ENCODE results near the gene PDIA5. TPM values are rescaled to one million over a fixed set of nuclear protein-coding genes. Genes with fewer than 3 reads are reported as not detected.

Gene PDIA5
- total and polyA plus RNA-seq, 2 of the 4 experiments (the other 2 are of a cell fraction): 19.4 to 42.0 TPM

DNA sequence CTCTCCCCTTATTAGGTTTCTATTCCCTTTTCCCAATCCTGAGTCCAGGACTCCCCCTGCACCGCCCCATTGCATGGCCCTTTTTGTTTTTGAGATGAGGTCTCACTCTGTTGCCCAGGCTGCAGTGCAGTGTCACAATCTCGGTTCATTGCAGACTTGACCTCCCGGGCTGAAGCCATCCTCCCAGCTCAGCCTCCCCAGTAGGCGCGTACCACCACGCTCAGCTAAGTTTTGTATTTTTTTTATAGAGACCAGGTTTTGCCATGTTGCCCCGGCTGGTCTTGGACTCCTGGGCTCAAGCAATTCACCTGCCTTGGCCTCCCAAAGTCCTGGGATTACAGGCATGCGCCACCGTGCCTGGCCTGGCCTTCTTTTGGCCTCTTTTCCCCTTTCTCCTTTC is 29.3 kb downstream of the PDIA5 start:
- Histone ChIP-seq H3K27ac (ENCODE audit: insufficient read depth, low read length) (no peak overlapping the region), H3K4me1 (ENCODE audit: control insufficient read depth, insufficient read depth, low read length) (peaks cover 18% of the 10 kb centered on the region), H3K4me2 (ENCODE audit: low read depth, low read length) (no peak overlapping the region), H2AK9ac (replicated peaks; ENCODE audit: low read depth, low read length, poor library complexity) (no peak overlapping the region), H4K5ac (ENCODE audit: low read depth, low read length) (no peak overlapping the region), H4K20me1 (ENCODE audit: insufficient read depth, low read length) (peaks cover 65% of the 10 kb centered on the region), H2BK120ac (ENCODE audit: low read depth, low read length) (no peak overlapping the region), H2BK15ac (ENCODE audit: low read depth, low read length) (no peak overlapping the region), H3K9me1 (ENCODE audit: insufficient read depth, low read length) (peaks cover 38% of the 10 kb centered on the region), H2AK5ac (ENCODE audit: low read depth, low read length) (no peak overlapping the region), H3K27me3 (ENCODE audit: control insufficient read depth, insufficient read depth, low read length) (no peaks in the 10 kb centered on the region), H2BK5ac (ENCODE audit: low read depth, low read length, poor library complexity, severe bottlenecking) (no peak overlapping the region), H3K9me3 (ENCODE audit: control insufficient read depth, insufficient read depth, low read length) (no peaks in the 10 kb centered on the region), H3K23ac (ENCODE audit: low read depth, low read length) (no peak overlapping the region), H3K14ac (replicated peaks; ENCODE audit: low read depth, low read length) (no peak overlapping the region), H3K36me3 (ENCODE audit: control insufficient read depth, insufficient read depth, low read length) (peaks cover 18% of the 10 kb centered on the region), H2AFZ (replicated peaks; ENCODE audit: low read length, poor library complexity) (no peak overlapping the region), H3K18ac (ENCODE audit: low read depth, low read length) (no peak overlapping the region), H3K4me3 (ENCODE audit: insufficient read depth, low read depth, low read length) (no peak overlapping the region), H3K4ac (ENCODE audit: low read depth, low read length) (no peak overlapping the region), H4K8ac (ENCODE audit: low read depth in 2 of 2, low read length in 2 of 2) (no peak overlapping the region), H2BK20ac (ENCODE audit: low read depth, low read length) (no peak overlapping the region), H4K91ac (ENCODE audit: insufficient read depth, low read depth, low read length) (no peak overlapping the region), H3K79me1 (ENCODE audit: low read depth in 1 of 2, low read length in 2 of 2) (peaks cover 14 to 33% of the 10 kb centered on the region in 2 experiments), H3K56ac (ENCODE audit: extremely low read depth, insufficient read depth, low read length) (no peak overlapping the region), H3K9ac (ENCODE audit: low read depth, low read length) (no peak overlapping the region)
- no TSS peak for BruUV-seq (replicated peaks)
- in situ Hi-C loops (cut with MboI; ENCODE audit: low sequenced_read_pairs) (no loop called here), intact Hi-C loops (cut with micrococcal nuclease) (no loop called here), dilution Hi-C loops (cut with HindIII; ENCODE audit: low sequenced_read_pairs, unreplicated experiment) (no loop called here)
- POLR2A ChIA-PET (ENCODE audit: unreplicated experiment): no interaction called here
- TF ChIP-seq MXI1 (IDR thresholded peaks at IDR 0.05; ENCODE audit: borderline replicate concordance, low read depth, low read length) (no peak), MAZ (IDR thresholded peaks at IDR 0.05; ENCODE audit: borderline replicate concordance, low read depth, low read length) (no peak), SMC3 (IDR thresholded peaks at IDR 0.05; ENCODE audit: low read depth, low read length) (no peak), MAFK (IDR thresholded peaks at IDR 0.05; ENCODE audit: low read depth, low read length) (no peak), FOS (IDR thresholded peaks at IDR 0.05; ENCODE audit: low read depth, low read length) (no peak), NFE2L2 (IDR thresholded peaks at IDR 0.05; ENCODE audit: low read depth, low read length) (no peak), RCOR1 (IDR thresholded peaks at IDR 0.05; ENCODE audit: insufficient replicate concordance, low read length) (no peak), CHD1 (IDR thresholded peaks at IDR 0.05; ENCODE audit: low read depth, low read length) (no peak), POLR2A (IDR thresholded peaks at IDR 0.05; ENCODE audit: low read depth, low read length) (no peak)
- TF ChIP-seq, protein P1, sequence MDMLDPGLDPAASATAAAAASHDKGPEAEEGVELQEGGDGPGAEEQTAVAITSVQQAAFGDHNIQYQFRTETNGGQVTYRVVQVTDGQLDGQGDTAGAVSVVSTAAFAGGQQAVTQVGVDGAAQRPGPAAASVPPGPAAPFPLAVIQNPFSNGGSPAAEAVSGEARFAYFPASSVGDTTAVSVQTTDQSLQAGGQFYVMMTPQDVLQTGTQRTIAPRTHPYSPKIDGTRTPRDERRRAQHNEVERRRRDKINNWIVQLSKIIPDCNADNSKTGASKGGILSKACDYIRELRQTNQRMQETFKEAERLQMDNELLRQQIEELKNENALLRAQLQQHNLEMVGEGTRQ (IDR thresholded peaks at IDR 0.05; ENCODE audit: low read depth, low read length): no peak
- TF ChIP-seq, protein P2, sequence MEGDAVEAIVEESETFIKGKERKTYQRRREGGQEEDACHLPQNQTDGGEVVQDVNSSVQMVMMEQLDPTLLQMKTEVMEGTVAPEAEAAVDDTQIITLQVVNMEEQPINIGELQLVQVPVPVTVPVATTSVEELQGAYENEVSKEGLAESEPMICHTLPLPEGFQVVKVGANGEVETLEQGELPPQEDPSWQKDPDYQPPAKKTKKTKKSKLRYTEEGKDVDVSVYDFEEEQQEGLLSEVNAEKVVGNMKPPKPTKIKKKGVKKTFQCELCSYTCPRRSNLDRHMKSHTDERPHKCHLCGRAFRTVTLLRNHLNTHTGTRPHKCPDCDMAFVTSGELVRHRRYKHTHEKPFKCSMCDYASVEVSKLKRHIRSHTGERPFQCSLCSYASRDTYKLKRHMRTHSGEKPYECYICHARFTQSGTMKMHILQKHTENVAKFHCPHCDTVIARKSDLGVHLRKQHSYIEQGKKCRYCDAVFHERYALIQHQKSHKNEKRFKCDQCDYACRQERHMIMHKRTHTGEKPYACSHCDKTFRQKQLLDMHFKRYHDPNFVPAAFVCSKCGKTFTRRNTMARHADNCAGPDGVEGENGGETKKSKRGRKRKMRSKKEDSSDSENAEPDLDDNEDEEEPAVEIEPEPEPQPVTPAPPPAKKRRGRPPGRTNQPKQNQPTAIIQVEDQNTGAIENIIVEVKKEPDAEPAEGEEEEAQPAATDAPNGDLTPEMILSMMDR (conservative IDR thresholded peaks at IDR 0.05; ENCODE audit: low read depth, low read length): no peak
- 70% methylated on average over 2 of the region's 9 CpGs; no CpG with 5 or more reads in 1 of the 2 experiments for WGBS, 2 experiments (ENCODE audit: extremely low coverage in 2 of 2, insufficient read length in 1 of 2)
- DNase-seq (no peak), ATAC-seq (ENCODE audit: low read depth) (no peak)
- CTCF ChIA-PET: no interaction called here
